NOMO-1 treated with DMSO at 0.1 percent for 48 hours (cell line): Measurements from ENCODE around the gene NID2.
A peak's percentile ranks its signal among the peaks of the same experiment; 100 is the strongest.

Source experiments
- DNase-seq: peaks from one replicate; lab custom pipeline; 2025; ENCODE audit not compliant: unreplicated experiment; lab: John Stamatoyannopoulos, UW

NID2 gene

DNA sequence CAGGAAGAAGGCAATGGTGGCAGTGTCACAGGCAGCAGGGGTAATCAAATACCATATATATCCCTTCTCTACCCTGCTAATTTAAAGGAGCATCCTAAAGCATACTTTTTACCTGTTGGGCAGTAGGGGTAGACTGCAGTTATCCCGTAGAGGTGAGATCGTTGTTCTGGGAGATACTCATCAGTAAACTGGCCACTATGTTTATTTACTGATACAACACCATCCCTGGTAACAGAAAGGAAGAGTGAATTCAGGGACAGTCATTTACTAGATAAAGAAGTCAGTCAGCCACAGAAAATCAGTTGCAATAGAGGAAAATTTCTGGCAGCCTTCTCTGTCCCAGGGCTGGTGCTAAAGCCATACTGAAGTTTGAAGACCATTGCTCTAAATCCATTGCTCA is 63.2 kb downstream of the NID2 start:
- DNase-seq: no peak

DNA sequence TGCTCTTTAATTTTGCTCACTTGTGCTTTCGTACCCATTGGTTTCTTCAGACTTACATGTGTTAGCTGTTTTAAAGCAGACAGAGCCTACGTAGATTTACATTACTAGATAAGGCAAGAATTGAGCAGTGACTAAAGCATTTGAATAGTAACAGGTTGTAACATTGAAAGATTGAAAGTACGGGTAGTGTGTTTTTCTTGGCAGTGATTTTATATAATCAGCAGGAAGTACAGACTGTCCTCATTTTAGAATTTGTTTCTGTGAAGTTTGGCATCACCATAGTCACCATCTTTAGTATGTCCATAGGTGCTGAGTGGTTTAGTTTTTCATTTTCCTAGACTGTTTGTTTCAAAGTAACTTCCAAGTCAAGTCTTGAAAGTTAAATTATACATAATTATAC is 65.5 kb downstream of the NID2 start:
- no peak for DNase-seq

DNA sequence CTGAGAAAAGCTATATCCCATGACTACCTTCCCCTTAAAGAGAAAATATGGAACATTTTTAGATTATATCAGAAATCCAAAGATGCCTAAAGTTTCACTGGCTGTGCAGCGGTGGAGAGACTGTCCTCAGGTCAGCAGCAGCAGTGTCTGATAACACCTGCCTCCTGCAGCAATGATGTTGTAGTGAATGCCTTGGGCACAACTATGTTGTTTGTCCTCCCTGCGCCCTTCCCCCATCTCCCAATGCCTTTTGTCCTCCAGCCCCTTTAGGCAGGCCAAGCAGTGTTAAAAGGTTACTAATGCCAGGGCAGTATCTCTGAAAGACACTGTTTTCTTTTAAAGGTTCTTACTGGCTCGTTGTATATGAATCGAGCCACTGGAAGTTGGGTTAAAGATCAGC is 66.3 kb downstream of the NID2 start:
- no peak for DNase-seq

DNA sequence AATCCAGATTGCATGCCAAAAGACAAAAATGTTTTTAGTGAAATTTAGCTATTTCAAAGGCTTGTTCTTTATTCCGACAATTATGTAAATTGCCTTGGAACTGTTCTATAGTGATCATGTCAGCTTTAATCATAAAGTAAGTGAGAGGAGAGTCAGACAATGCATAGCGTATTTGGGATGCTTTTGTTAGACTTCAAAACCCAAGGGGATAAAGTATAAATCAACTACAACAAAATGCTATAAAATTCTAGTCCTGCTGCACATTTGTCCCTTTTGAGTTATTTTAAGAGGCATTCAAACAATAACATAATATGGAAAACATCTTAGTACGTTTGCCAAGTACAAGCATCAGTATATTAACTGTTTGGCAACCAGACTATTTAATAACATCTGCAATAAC is 68.2 kb downstream of the NID2 start:
- DNase-seq: no peak

DNA sequence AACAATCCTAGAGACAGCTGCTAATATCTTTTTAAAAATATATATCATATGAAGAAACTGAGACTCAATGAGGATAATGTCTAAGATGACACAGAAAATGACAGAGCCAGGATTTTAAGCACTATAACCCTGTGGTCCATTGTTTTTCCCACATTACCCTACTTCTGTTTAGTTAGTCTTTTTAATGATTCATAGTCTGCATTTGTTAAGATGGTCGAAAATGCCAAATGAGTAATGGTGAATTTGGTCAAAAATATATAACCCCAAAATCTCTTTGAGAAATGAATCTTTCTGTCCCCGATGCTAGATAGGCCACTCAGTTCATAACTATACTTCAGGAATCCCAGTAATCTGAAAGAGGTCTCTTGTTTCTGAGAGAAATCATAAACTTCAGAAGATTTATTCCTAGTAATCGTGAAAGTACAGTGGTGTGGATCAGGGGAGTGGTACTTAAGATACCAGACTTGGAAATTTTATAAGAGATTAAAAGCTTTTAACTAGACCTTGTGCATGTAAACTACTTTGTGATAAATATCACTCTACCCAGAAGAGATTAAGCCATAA is 68.8 kb downstream of the NID2 start:
- DNase-seq: no peak

DNA sequence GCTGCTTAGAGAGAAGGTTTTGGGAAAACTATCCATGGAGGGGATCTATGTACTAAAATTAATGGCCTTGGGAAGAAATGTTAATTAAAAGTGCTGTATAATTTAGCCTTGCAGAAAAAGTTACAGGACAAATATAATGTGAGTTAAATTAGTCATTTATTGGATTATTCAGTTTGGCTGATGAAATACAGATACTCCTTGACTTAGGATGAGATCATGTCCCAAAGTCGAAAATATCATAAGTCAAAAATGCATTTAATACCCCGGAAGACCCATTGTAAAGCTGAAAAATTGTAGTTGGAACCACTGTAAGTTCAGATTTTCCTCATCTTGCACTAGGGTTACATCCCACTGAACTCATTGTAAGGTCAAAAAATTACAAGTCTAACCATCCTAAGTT is 69.8 kb downstream of the NID2 start:
- DNase-seq: no peak

DNA sequence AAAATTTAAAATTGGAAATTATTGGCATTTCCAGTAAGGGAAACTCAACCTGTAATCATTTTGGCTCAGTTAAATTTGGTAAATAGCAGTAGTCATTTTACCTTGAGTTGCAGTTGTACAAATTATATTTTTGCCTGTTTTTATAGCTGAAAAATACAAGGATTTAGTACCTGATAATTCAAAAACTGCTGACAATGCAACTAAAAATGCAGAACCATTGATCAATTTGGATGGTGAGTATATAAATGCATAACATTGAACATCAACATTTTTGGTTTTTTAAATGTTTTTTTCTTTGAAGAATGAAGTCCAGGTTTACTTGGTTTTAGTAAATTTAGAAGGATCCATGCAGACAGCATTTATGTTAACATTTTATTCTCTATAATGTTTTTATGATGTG is 70.5 kb downstream of the NID2 start:
- no peak for DNase-seq

DNA sequence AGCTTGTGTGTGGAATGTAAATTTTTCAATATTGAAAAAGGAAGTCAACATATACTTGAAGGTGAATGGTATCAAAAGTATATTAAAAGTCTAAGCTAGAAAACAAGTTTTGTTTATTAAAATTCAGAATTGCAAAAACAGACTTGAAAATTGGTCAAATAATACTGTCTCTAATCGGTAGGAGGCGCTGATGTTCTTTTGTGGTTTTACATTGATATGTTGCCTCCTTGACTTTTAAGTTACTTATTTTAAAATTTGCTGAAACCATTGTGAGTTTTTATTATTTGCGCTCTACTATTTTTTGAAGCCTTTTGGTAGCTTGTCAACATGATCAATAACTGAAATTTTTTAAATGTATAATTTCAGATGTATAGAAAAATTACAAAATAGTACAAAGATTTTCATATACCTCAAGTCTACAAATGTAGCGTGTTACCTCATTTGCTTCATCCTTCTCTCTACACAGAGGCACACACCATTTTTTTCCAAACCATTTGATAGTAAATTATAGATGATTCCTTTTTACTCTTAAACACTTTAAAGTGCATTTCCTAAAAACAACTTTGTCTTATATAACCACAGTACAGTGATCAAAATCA is 72.6 kb downstream of the NID2 start:
- DNase-seq: peak; percentile 45

DNA sequence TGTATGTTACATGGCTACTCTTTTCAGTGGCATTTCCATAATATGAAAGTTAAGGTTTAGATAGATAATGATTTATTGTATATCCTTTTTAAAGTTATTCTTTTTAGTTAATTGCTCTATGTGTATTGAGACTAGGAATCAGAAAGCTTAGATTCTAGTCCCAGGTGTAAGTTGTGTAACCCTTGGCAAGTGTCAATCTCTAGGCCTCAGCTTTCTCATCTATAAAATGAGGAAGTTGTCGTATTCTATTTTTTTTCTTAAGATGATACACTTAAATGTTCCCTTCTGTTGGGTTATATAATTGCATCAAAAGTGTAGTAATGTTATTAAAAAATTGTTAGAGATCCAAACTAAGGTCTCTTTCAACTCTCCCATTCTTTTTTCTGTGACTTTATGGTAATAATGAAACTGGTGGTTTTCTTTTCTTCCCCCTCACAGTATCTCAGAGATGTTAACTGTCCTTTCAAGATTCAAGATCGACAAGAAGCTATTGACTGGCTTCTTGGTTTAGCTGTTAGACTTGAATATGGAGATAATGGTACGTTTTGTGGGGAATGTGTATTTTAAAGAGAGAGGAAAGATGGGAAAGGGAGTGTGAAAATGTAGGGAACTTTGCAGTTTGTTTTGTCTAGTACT is 75.5 kb downstream of the NID2 start:
- no peak for DNase-seq

DNA sequence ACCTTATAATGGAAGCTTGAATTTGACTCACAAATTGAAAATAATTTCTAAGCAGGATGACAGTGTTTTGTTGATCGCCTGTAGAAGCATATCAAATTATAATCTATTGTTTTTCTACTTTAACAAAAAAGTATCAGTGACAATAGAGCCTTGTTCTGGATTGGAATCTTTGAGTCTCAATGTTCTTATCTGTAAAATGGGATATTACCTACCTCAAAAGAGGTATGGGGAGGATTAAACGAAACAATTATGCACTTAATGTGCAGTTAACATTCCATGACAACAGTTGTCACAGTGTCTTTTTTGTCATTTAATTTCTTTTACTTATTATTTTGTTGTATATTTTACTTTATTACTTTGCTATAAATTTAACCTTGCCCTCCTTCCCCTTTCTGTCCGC is 78.4 kb downstream of the NID2 start:
- DNase-seq: no peak

DNA sequence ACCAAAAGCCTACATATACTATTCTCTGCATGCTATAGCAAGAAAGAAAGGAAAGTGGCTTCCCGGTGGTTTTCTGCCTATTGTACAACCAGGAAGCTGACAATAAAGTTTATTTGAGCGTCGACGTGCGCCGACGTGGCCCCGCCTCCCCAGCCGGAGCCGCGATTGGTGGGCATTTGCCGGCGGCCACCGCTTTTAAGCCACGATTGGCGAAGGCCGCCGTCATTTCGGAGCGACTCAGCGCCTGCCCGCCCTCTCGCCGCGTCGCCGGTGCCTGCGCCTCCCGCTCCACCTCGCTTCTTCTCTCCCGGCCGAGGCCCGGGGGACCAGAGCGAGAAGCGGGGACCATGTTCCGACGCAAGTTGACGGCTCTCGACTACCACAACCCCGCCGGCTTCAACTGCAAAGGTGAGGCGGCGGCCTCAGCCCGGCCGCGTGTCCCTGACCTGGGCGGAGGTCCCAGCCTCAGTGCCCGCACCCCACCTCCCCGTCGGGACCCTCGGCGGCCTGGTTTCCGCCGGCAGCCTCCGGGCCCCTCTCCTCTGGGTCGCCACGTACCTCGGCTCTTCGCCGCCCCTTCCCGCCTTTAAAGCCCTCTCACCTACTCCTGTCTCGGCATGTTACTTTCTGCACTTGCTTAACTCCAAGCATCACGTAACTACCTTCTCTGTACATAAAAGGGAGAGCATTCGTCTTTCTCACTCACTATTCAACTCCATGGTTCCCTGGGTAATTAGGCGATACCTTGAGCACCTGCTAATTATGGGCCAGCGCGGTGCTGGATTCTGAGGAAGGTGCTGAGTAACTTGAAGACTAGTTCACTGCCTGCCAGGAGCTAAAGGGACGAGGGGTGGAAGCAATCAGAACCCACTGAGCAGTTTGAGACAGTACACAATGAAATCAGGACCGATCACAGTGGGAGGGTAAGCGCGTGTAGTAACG is 79.3 kb downstream of the NID2 start, which contains the start of gene RTRAF:
RTRAF (plus strand) TSS at position 254 of the 942 bp plus-strand sequence; CDS start at position 348, 94 bp downstream.
- peak; percentile 93 for DNase-seq

DNA sequence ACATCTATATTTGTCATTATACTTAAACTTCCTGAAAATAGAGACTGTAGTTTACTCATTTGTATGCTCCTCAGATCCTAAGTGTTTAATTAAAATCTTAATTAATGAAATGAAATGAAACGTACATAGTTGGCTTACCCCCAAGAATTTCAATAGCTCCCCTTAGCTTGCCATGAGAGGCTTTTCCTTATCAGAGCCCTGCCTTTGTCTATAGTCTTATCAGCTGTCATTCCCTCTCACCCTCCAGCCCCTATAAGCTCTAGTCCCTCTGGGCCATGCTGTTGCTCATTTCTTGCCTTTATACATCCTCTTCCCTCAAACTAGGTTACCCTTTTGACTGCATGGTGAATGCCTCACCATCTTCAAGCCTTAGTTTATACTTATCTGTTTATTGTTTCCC is 80.6 kb downstream of the NID2 start:
- DNase-seq: no peak

DNA sequence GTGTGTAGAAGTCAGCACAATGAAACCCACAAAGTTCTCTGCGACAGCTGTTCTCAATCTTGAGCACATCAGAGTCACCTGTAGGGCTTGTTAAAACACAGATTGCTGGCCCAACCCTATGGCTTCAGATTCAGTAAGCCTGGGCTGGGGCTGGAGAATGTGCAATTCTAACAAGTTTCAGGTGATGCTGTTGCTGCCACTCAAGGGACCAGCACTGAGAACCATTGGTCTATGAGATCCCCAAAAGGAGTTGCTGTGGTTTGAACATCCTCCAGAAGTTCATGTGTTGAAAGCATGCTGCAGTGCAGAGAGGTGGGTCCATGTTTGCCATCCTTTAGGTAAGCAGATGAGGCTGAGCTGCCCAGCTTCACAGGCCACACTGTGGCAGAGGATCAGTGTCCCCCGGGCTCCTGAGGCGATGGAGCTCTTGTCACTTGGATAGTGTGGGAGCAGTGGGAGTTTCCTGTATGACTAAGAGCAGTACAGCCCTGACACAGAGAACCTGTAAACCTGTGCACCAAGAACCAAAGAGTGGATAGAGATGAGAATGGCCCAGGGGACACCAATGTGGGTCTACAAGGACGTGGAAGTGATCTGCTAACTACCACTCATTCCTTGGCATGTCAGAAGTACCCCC is 87.5 kb downstream of the NID2 start:
- no peak for DNase-seq

DNA sequence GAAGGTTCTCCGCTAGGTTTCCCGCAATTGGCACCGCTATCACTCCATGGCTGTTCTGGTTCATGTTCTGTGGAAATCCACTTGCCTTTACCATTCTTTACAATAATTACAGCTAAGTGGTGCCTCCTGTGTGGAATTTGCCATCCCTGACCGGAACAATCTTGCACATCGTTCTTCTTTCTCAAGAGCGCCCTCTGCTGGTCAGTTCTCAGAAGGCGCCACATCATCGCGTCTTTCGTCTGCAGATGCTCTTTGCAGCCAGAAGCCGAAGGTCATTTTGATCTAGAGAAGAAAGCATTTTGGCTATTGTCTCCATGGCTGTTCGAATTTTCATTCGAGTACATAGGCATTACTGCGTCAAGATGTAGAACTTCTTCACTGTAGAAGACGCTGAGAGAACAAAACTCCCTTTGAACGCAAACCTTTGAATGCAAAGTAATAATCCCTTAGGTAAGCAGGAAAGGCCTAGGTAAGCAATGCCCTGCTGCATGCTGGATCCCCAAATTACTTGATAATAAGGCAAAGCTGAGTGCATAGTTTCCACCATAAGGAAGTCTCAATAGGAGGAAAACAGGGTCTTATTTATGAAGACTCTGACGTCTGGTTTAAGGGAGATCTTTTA is 89.7 kb downstream of the NID2 start:
- peak; percentile 41 for DNase-seq

DNA sequence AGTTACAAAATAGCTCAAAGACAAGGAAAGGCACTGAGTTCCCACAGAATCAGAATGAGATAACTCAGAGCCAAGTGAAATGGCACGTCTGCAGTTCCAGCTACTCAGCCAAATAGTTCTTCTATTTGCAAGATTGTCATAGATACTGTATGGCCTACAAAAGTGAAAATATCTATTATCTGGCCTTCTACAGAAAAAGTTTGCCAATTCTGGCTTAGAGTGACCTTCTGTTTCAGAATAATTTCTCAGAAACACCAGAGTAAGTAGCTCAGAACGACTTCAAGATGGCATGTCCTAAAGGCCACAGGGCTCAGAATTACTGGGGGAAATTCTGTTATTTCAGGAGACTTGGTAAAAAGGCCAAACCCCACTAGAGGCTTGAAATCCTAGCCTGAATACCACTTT is 90.2 kb downstream of the NID2 start:
- no peak for DNase-seq

DNA sequence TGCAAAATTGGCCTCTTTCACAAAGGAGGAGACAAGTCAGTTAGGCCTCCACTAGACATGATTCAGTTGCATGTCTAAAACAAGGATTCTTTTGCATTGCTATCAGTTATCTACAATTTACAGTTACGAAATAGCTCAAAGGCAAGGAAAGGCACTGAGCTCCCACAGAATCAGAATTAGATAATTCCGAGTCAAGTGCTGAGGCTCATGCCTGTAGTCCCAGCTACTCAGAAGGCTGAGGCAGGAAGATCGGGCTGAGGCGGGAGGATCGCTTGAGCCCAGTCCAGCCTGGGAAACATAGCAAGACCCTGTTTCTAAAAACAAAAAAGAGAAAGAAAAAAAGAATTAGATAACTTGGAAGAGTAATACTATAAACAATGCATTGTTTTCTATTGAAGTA is 91.8 kb downstream of the NID2 start:
- no peak for DNase-seq

DNA sequence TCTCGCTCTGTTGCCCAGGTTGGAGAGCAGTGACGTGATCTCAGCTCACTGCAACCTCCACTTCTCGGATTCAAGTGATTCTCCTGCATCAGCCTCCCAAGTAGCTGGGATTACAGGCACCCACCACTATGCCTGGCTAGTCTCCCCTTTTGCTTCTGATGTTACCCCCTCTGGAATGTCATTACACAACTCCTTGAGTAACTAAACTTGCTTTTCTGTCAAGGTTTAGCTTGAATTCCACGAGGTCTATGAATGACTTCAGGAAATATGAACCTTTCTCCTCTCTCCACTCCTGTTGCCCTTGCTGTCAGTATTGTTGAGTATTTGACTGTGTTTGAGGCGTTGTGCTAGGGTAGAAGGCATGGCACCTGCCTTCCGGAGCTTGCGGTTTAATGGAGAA is 96.3 kb downstream of the NID2 start:
- no peak for DNase-seq

DNA sequence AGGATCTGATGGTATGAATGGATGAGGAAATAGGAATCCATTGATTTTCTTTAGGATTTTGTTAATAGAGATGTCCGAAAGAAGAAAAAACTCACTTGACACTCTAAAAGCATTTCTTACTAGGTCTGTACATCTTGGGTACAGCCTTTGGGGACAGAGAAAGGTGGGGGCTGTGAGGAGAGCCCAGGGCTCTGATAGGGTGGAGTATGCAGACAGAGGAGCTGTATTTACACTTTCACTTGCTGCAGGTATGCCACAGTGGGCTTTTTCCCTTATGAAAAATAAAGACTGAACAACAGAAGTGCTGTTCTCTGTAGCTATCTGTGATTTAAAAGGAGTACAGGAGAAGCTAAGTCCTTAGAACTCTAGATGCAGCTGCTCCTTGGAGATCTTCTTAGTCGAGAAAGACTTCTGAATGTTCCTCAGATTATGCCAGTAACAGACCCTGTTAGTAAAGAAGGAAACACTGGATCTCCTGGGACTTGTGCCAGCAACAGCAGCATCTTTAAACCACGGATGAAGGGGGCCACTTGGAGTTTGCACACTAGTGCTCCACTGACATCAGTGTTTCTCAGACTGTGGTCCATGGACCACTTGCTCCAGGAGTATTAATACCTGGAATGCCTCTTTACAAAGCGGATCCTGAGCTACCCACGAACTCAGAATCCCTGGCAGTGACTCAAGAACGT is 98.9 kb downstream of the NID2 start:
- no peak for DNase-seq

DNA sequence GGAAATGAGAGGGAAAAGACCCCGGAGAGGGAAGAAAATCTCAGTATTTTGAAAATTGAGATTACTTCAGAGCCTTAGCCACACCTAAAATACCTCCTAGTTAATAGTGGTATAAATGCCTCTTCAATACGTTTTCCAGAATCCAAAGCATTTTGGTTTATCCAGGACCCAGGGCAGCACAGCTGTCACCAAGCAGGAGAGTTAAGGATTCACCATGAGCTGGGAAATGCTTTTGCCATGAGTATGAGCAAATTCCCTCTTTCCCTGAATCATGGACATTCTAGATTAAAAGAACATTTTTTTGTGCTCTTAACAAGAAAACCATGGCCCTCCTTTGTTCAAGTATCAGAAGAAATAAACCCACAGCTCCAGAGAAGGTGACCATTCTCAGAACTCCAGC is 101.3 kb downstream of the NID2 start:
- DNase-seq: no peak

DNA sequence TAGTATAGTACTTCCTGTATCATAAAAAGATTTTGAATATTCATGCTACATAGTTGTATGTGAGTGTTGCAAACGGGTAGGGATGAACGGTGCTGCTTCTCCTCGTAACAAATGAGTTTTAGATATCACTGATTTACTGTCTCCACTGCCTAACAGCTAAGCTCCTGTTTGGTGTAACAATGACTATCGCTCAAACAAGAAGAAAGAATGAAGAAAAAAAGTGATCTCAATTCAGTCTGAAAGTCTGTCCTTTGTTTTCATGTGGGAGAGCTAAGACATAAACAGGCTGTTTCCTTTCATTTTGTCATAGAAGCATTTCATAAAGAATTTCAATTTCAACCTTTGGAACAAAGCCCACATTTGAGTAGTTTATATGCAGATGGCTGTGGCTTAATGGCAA is 105.6 kb downstream of the NID2 start:
- DNase-seq: no peak
